H9 (cell line): ENCODE results near the gene UEVLD. TPM values are rescaled to one million over a fixed set of nuclear protein-coding genes. Genes with fewer than 3 reads are reported as not detected.

Experiments used
- DNase-seq: peaks from one replicate; pipeline ENCODE4 v3.0.0-alpha.2; 2017
- H2AFZ ChIP-seq: one replicate; pipeline ENCODE4 v1.6.1; 2013; ENCODE audit warnings: mild to moderate bottlenecking, low read length, control low read depth, moderate library complexity
- H2AK5ac ChIP-seq: 2 replicates; pipeline ENCODE4 v1.6.1; 2013; ENCODE audit warnings: low read length, control low read depth, mixed read lengths; ENCODE audit not compliant: insufficient read length
- H2BK120ac ChIP-seq: one replicate; pipeline ENCODE4 v1.6.1; 2013; ENCODE audit warnings: low read depth, mild to moderate bottlenecking, low read length, control low read depth, inconsistent platforms; ENCODE audit not compliant: poor library complexity, severe bottlenecking
- H2BK12ac ChIP-seq: 2 replicates; pipeline ENCODE4 v1.6.1; 2013; ENCODE audit warnings: low read length, control low read depth, mixed read lengths, low read depth; ENCODE audit not compliant: insufficient read length
- H2BK15ac ChIP-seq: 2 replicates; pipeline ENCODE4 v1.6.1; 2013; ENCODE audit warnings: low read depth, low read length, control low read depth
- H2BK20ac ChIP-seq: one replicate; pipeline ENCODE4 v1.6.1; 2013; ENCODE audit warnings: low read depth, mild to moderate bottlenecking, low read length, control low read depth, inconsistent platforms; ENCODE audit not compliant: poor library complexity, severe bottlenecking
- H2BK5ac ChIP-seq: 2 replicates; pipeline ENCODE4 v1.6.1; 2013; ENCODE audit warnings: low read length, control low read depth, mixed read lengths; ENCODE audit not compliant: insufficient read length
- H3K14ac ChIP-seq: 2 replicates; pipeline ENCODE4 v1.6.1; 2013; ENCODE audit warnings: low read length, control low read depth; ENCODE audit not compliant: insufficient read depth
- H3K18ac ChIP-seq: 2 replicates; pipeline ENCODE4 v1.6.1; 2013; ENCODE audit warnings: low read depth, mild to moderate bottlenecking, mixed read lengths, low read length, control low read depth; ENCODE audit not compliant: insufficient read length
- H3K23ac ChIP-seq: 2 replicates; pipeline ENCODE4 v1.6.1; 2013; ENCODE audit warnings: low read length, control low read depth, mixed read lengths, low read depth; ENCODE audit not compliant: insufficient read length
- H3K23me2 ChIP-seq: 2 replicates; pipeline ENCODE4 v1.6.1; 2013; ENCODE audit warnings: low read depth, mild to moderate bottlenecking, mixed read lengths, low read length, control low read depth; ENCODE audit not compliant: insufficient read length, poor library complexity, severe bottlenecking
- H3K27ac ChIP-seq: 2 replicates; pipeline ENCODE4 v1.5.1; 2013; ENCODE audit warnings: low read length, control low read depth, mixed read lengths, low read depth; ENCODE audit not compliant: insufficient read length
- H3K27me3 ChIP-seq: 2 replicates; pipeline ENCODE4 v1.6.1; 2013; ENCODE audit warnings: low read length, control low read depth, inconsistent platforms; ENCODE audit not compliant: insufficient read depth
- H3K4ac ChIP-seq: 2 replicates; pipeline ENCODE4 v1.6.1; 2013; ENCODE audit warnings: low read depth, mild to moderate bottlenecking, control low read depth, inconsistent platforms, low read length, moderate library complexity
- H3K4me1 ChIP-seq: 2 replicates; pipeline ENCODE4 v1.6.1; 2013; ENCODE audit warnings: low read length, control low read depth, inconsistent platforms; ENCODE audit not compliant: insufficient read depth
- H3K4me2 ChIP-seq: 2 replicates; pipeline ENCODE4 v1.6.1; 2013; ENCODE audit warnings: low read length, control low read depth, mixed read lengths; ENCODE audit not compliant: insufficient read length, insufficient read depth
- H3K56ac ChIP-seq: 2 replicates; pipeline ENCODE4 v1.6.1; 2013; ENCODE audit warnings: low read depth, mild to moderate bottlenecking, mixed read lengths, low read length, control low read depth; ENCODE audit not compliant: insufficient read length
- H3K79me1 ChIP-seq: 2 replicates; pipeline ENCODE4 v1.6.1; 2013; ENCODE audit warnings: low read depth, mild to moderate bottlenecking, moderate library complexity, low read length, control low read depth, inconsistent platforms; ENCODE audit not compliant: insufficient read depth, poor library complexity, severe bottlenecking
- H3K79me2 ChIP-seq: 2 replicates; pipeline ENCODE4 v1.6.1; 2013; ENCODE audit warnings: low read length, control low read depth, inconsistent platforms; ENCODE audit not compliant: insufficient read depth
- H3K9ac ChIP-seq: 2 replicates; pipeline ENCODE4 v1.6.1; 2013; ENCODE audit warnings: low read length, control low read depth, mixed read lengths; ENCODE audit not compliant: insufficient read length; ENCODE audit errors: extremely low read depth
- H3K9me3 ChIP-seq: one replicate; pipeline ENCODE4 v1.6.1; 2013; ENCODE audit warnings: low read depth, low read length, inconsistent platforms; ENCODE audit not compliant: control insufficient read depth
- H3T11ph ChIP-seq: one replicate; pipeline ENCODE4 v1.6.1; 2013; ENCODE audit warnings: mild to moderate bottlenecking, low read length, control low read depth, inconsistent platforms
- H4K20me1 ChIP-seq: one replicate; pipeline ENCODE4 v1.6.1; 2013; ENCODE audit not compliant: control insufficient read depth, insufficient read length, insufficient read depth
- H4K5ac ChIP-seq: 2 replicates; pipeline ENCODE4 v1.6.1; 2013; ENCODE audit warnings: low read depth, mild to moderate bottlenecking, mixed read lengths, low read length, control low read depth; ENCODE audit not compliant: insufficient read length
- H4K8ac ChIP-seq: replicated peaks from 2 replicates; pipeline ENCODE4 v1.6.1; 2013; ENCODE audit warnings: low read length, control low read depth, mixed read lengths, low read depth; ENCODE audit not compliant: insufficient read length
- H4K91ac ChIP-seq: 2 replicates; pipeline ENCODE4 v1.6.1; 2013; ENCODE audit warnings: low read depth, mild to moderate bottlenecking, moderate library complexity, mixed read lengths, low read length, control low read depth; ENCODE audit not compliant: insufficient read length
- H3K27ac Mint-ChIP-seq, 3 experiments: 2 replicates in 2 of 3; 3 replicates in 1 of 3; pipeline ENCODE4 v1.8.0; 2020 to 2021; ENCODE audit warnings: mixed read lengths in 3 of 3, mild to moderate bottlenecking in 1 of 3, moderate library complexity in 1 of 3
- H3K27me3 Mint-ChIP-seq: 2 replicates; pipeline ENCODE4 v1.8.0; 2021; ENCODE audit warnings: low read depth, mild to moderate bottlenecking, moderate library complexity, mixed read lengths
- H3K36me3 Mint-ChIP-seq, 3 experiments: 2 replicates in 2 of 3; 3 replicates in 1 of 3; pipeline ENCODE4 v1.8.0; 2020 to 2021; ENCODE audit warnings: low read depth in 3 of 3, mixed read lengths in 3 of 3; ENCODE audit not compliant: insufficient read depth in 1 of 3
- H3K4me1 Mint-ChIP-seq, 2 experiments: 2 replicates each; pipeline ENCODE4 v1.8.0; 2020; ENCODE audit warnings: mixed read lengths in 2 of 2
- H3K4me3 Mint-ChIP-seq, 2 experiments: 2 replicates in 1 of 2; 3 replicates in 1 of 2; pipeline ENCODE4 v1.8.0; 2020 to 2021; ENCODE audit warnings: mild to moderate bottlenecking in 2 of 2, mixed read lengths in 2 of 2, moderate library complexity in 1 of 2
- H3K9me3 Mint-ChIP-seq, 2 experiments: 2 replicates in 1 of 2; 3 replicates in 1 of 2; pipeline ENCODE4 v1.8.0; 2020; ENCODE audit warnings: mild to moderate bottlenecking in 2 of 2, mixed read lengths in 2 of 2, moderate library complexity in 1 of 2
- CTCF ChIP-seq: fragments of 200-600 bp; sonication (generic); conservative IDR thresholded peaks from 3 replicates; pipeline ENCODE4 v1.8.0; 2021; ENCODE audit warnings: antibody characterized with exemption, mild to moderate bottlenecking
- WGBS: extraction: QIAGEN DNeasy Blood & Tissue Kit; methylation state at CpG from one replicate; pipeline ENCODE4 v1.1.7; 2013; ENCODE audit warnings: missing lambda C conversion rate, low lambda C conversion rate, mixed read lengths; ENCODE audit not compliant: insufficient read length; ENCODE audit errors: extremely low coverage; 5-methylcytosine and 5-hydroxymethylcytosine counted together
- total RNA-seq: library from RNA; stranded (reverse); gene quantifications from 2 replicates; pipeline ENCODE4 v1.2.1, GENCODE V29; 2021

Gene UEVLD
- total RNA-seq, 1 experiment from 2014 or later, result 7.9 TPM

GRCh38 chr11:18634140-18635032, 45.9 kb upstream of the UEVLD start, which contains the start of gene SPTY2D1:
SPTY2D1 (minus strand) TSS chr11:18634342; CDS start chr11:18634257, 85 bp downstream.
- Histone ChIP-seq H3K14ac (peak within 1 kb of the TSS; percentile 64; the same call in 1 of the 2 replicates), H3K4me2 (peak within 1 kb of the TSS; percentile 97), H3K56ac (no peak within 1 kb of the TSS), H4K20me1 (no peaks in the 10 kb centered on the region), H3K23me2 (peaks cover 12% of the 10 kb centered on the region), H4K5ac (peak within 1 kb of the TSS; percentile 59), H3K9me3 (no peaks in the 10 kb centered on the region), H3K4me1 (0 out of 2 replicates have a peak, but pooled peaks cover 2% of the 10 kb centered on the region), H3K18ac (peak within 1 kb of the TSS; percentile 76), H2BK20ac (no peak within 1 kb of the TSS), H4K8ac (no peak within 1 kb of the TSS), H3K23ac (no peak within 1 kb of the TSS), H3K27me3 (no peaks in the 10 kb centered on the region), H2BK5ac (no peak within 1 kb of the TSS), H2BK12ac (no peak within 1 kb of the TSS), H3K9ac (peak within 1 kb of the TSS; percentile 88), H3K4ac (no peak within 1 kb of the TSS), H3T11ph (no peak within 1 kb of the TSS), H2BK120ac (no peak within 1 kb of the TSS), H3K27ac (peak within 1 kb of the TSS; percentile 2), H2AFZ (no peak within 1 kb of the TSS), H3K79me1 (peaks cover 8% of the 10 kb centered on the region), H4K91ac (no peak within 1 kb of the TSS), H2BK15ac (no peak within 1 kb of the TSS), H3K79me2 (peaks cover 16% of the 10 kb centered on the region), H2AK5ac (no peak within 1 kb of the TSS)
- no peak for TF ChIP-seq CTCF
- Mint-ChIP-seq H3K9me3 (no peaks in the 10 kb centered on the region), H3K4me3 (peak within 1 kb of the TSS; percentile 88 to 99), H3K27me3 (peaks cover 8% of the 10 kb centered on the region), H3K36me3 (no peaks in the 10 kb centered on the region; a peak in 1 of 7 replicates), H3K4me1 (peaks cover 12 to 18% of the 10 kb centered on the region in 2 experiments), H3K27ac (peak within 1 kb of the TSS; percentile 100)
- DNase-seq, result peak; percentile 99
- no CpG with 5 or more reads among the region's 60 CpGs for WGBS
